Measurements from ENCODE around the gene CIC. TPM values are rescaled to one million over a fixed set of nuclear protein-coding genes. Genes with fewer than 3 reads are reported as not detected.

CIC gene
- total RNA-seq, 1 experiment from 2014 or later, result 21.2 TPM

DNA sequence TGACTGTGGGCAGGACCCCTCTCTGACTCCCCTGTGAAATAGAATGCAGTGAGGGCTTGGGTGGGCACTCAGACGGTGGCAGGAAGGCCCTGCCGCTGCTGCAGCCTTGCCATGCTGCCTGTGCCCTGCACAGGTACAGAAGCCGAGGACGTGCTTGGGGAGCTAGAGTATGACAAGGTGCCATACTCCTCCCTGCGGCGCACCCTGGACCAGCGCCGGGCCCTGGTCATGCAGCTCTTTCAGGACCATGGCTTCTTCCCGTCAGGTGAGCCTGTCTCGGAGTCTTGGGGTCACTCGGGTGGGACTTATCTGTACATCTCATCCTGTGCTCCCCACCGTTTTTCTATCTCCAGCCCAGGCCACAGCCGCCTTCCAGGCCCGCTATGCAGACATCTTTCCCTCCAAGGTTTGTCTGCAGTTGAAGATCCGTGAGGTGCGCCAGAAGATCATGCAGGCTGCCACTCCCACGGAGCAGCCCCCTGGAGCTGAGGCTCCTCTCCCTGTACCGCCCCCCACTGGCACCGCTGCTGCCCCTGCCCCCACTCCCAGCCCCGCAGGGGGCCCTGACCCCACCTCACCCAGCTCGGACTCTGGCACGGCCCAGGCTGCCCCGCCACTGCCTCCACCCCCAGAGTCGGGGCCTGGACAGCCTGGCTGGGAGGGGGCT, 25.6 kb downstream of the CIC start:
- in situ Hi-C loops (cut with HindIII; ENCODE audit: low sequenced_read_pairs), result no loop called here

DNA sequence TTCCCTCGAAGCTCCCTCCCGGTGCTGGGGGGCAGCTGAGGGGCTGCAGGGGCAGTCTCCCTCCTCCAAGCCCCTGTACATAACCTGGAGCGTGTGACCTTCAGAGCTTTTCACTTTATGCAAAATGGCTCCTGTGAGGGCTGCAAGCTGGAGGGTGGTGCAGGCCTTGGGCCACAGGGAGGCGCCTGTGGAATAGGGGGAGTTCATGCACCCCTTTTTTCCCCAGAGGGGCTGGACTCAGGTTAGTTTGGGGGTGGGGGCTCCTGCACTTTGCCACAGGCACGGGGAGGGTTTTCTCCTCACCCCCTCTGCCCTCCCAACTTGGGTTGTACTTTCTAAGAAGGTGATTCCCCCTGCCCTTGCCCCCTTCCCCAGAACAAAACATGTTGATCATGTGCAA, 26.3 kb downstream of the CIC start:
- no peak for DNase-seq (ENCODE audit: low spot score)
- in situ Hi-C loops (cut with HindIII; ENCODE audit: low sequenced_read_pairs), result no loop called here

More for the DNA sequence above, 25.6 kb downstream of the CIC start:
- DNase-seq (ENCODE audit: low spot score), result no peak

DNA sequence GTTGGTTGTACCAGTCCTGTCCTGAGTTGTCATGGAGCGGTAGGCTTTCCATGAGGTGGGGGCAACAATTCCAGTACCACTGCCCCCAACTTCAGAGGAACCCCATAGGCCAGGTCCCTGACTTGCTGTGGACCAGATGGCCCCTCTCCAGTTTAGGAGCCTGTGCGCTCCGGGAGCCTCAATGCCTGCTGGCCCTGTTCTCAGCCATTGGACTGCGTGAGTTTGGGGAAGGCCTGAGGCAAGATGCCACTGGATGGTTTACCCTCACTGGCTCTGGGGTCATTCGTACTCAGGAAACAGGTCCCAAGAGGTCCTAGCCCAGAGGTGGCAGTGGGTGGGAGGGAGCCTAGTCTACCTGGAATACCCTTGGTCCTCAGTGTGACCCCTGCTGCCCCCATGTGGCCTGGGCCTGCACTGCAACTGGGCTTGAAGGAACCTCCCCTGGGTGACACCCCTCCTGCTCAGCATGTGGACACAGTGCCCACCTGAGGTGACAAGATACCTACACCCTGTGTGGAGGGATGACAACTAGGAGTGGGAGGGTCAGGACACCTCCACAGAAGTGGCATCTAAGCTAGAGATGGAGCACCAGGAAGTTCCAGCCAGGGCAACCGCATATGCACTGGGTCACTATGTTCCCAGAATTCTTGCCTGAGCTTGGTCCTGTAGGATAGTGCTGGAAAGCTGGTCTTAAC, 26.9 kb downstream of the CIC start:
- peak; percentile 84 for DNase-seq (ENCODE audit: low spot score)
- in situ Hi-C loops (cut with HindIII; ENCODE audit: low sequenced_read_pairs), result no loop called here

DNA sequence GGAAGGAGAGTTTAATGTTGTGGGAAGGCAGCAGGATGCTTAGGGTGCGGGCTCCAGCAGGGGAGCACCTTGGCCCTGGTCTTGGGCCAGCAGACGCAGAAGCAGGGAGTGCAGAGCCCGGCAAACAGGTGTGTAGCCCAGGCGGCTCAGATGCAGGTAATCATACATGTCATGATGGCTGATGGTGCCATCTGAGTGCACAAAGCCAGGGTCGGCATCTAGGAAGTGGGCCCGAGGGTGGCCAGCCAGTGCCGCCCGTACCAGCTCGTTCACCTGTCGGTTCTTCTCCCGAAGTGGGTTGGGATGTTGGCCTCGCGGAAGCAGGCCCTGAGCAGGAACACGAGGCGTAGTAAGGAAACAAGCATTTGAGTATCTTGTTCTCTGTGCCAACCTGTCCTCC, 28.0 kb downstream of the CIC start:
- DNase-seq (ENCODE audit: low spot score), result no peak
- in situ Hi-C loops (cut with HindIII; ENCODE audit: low sequenced_read_pairs), result no loop called here

DNA sequence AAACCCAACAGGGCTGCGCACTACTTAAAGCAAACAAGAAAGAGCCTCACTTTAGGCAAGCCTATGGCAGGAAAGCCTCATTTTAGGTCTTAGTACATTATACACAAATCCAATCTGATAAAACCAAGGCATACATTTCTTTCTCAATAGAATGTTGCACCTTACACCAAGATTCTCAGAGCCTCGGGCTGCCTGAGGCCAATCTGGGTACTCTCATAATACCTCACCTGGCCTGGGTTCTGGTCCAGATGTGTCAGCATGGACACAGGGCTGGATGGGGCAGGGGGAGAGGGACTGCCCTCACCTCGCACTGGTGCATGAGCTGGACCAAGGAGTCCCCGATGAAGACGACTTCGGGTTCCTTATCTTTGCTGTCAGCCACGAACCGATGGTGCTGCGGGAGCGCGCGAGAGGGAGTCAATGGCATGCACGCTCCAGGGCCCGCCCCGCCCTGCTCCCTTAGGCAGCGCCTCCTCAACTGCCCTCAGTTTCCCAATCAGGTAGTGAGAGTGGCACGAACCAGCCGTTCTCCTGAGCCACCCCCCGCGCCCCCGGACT, 32.7 kb downstream of the CIC start, which contains the start of gene PRR19:
Gene PRR19, plus strand, starts transcription at position 487 of the 558 bp plus-strand sequence. CDS start 7,453 bp downstream, outside the sequence.
- in situ Hi-C loops (cut with HindIII; ENCODE audit: low sequenced_read_pairs), result no loop called here
- peak; percentile 62 for DNase-seq (ENCODE audit: low spot score)

DNA sequence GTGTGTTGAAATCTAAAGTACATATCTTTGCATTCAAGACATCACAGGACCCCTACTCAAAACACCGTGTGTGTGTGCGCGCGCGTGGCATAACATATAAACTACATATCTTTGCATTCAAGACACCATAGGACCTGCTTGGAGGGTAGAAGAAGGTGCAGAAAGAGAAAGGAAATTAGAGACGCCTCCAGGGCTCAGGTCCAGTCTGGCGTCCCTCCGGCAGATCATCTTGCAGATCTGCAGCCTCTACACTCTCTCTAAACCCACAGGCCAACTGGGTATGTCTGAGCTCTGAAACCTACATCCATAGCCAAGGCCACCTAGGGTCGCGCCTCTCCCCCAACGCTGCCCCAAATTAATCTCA, 34.0 kb downstream of the CIC start:
- DNase-seq (ENCODE audit: low spot score), result peak; percentile 65
- in situ Hi-C loops (cut with HindIII; ENCODE audit: low sequenced_read_pairs), result no loop called here

DNA sequence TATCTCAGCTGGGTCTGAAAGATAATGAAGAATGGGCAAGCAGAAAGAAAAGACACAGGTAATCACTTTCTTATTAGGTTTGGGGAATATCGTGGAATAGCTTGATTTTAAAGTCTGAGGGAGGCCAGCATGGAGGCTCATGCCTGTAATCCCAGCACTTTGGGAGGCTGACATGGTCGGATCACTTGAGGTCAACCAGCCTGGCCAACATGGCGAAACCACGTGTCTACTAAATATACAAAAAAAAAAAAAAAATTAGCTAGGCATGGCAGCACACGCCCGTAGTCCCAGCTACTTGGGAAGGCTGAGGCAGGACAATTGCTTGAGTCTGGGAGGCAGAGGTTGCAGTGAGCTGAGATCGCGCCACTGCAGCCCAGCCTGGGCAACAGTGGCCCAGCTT, 34.8 kb downstream of the CIC start:
- in situ Hi-C loops (cut with HindIII; ENCODE audit: low sequenced_read_pairs), result no loop called here
- no peak for DNase-seq (ENCODE audit: low spot score)

DNA sequence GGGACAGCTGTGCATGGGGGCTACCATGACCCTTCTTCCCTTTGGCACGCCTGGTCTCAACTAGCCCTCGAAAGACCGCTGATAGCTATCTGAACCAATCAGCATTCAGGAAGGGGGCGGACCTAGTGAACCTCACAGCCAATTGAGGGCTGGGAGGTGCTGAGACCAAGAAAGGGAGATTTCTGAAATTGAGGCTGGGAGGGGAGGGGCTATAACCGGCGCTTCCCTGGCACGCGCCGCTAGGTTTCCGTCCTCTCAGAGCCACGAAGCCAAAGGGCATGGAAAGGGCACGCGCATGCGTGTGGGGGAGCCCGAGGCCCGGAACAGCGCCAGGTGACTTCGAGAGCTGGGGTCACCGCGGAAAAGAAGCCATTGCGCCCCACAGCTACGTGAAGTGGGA, 37.6 kb downstream of the CIC start:
- in situ Hi-C loops (cut with HindIII; ENCODE audit: low sequenced_read_pairs), result no loop called here
- no peak for DNase-seq (ENCODE audit: low spot score)

DNA sequence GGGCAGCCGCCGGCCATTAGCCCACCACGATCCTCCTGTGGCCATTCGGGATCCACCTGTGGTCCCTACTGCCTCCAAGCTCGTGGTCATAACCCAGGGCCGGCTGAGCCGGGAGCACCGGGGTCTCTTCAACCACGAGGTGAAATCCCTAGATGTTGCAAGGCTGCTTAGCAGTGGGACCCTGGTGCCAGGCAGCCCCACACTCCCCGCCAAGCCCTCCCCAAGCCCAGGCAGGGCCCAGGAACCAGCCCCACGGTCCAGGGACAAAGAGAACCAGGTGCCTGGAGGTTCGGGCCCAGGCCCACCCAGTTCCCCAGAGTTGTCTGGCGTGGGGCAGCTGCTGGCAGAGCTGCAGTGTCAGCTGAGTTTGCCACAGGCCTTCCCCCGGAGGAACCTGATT, 40.6 kb downstream of the CIC start:
- no peak for DNase-seq (ENCODE audit: low spot score)
- in situ Hi-C loops (cut with HindIII; ENCODE audit: low sequenced_read_pairs), result no loop called here

DNA sequence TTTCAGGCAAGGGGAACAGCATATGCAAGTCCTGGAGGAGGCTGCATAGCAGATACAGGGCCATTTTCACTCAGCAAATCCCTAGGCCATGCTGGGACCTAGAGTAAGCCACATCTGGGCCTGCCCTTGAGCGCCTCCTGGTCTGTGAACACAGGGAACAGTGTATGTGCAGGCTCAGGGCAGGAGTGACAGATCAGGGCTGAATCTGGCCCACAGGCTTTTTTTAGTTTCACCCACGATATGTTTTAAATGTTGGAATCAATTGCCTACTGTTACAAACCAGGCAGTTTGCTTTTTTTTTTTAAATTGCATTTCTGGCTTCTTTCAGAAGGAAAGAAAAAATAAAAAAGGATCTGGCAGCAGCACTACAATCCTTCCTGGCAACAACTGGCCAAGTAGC, 42.6 kb downstream of the CIC start:
- in situ Hi-C loops (cut with HindIII; ENCODE audit: low sequenced_read_pairs), result no loop called here
- DNase-seq (ENCODE audit: low spot score), result no peak

DNA sequence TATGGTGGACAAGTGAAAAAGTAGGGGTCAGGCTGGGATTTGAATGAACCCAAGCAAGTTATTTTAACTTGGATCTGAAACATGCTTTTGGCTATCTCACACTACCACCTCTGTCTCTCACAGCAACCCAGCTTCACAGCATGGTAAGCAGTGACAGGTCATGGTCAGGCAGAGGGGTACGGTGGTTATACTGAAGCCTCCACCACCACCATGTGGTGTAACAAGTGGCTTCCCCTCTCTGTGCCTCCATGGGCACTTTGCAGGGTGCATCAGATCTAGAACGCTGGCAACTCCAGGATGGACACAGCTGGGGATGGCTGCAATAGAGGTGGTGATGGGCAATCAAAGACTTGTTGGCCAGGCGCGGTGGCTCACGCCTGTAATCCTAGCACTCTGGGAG, 43.3 kb downstream of the CIC start:
- no peak for DNase-seq (ENCODE audit: low spot score)
- in situ Hi-C loops (cut with HindIII; ENCODE audit: low sequenced_read_pairs), result no loop called here

DNA sequence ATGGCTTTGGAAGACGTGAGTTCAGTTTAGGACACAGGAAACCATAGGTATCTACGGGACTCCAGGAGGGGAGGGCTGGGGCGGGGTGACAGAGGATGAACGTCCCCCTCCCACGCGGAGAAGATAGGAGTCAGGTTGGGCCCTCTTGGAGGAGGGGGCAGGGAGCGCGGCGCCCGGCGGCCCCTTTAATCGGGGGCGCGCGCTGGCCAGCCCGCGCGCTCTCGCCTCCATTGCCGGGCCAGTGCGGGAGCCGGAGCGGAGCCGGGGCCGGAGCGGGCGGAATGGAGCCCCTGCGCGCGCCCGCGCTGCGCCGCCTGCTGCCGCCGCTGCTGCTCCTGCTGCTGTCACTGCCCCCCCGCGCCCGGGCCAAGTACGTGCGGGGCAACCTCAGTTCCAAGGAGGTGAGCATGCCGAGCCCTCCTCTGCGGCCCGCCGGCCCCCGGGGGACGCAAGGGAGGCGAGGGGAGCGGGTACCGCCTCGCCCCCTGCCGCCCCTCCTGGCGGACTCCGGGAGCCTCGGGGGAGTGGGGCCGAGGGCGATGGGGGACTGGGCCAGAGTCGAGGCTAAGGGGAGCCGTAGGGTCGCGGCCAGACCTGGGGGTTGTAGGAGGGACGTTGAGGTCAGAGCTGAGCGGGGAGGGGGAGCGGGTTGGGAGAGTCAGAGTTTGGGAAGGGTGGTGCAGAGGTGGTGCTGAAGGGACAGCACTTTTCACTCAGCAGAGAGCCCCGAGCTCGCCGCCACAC, 44.2 kb downstream of the CIC start, which contains the start of gene TMEM145:
Gene TMEM145, plus strand, starts transcription at position 214 of the 744 bp plus-strand sequence. Its CDS starts 68 bp downstream, at position 282.
- in situ Hi-C loops (cut with HindIII; ENCODE audit: low sequenced_read_pairs), result no loop called here

DNA sequence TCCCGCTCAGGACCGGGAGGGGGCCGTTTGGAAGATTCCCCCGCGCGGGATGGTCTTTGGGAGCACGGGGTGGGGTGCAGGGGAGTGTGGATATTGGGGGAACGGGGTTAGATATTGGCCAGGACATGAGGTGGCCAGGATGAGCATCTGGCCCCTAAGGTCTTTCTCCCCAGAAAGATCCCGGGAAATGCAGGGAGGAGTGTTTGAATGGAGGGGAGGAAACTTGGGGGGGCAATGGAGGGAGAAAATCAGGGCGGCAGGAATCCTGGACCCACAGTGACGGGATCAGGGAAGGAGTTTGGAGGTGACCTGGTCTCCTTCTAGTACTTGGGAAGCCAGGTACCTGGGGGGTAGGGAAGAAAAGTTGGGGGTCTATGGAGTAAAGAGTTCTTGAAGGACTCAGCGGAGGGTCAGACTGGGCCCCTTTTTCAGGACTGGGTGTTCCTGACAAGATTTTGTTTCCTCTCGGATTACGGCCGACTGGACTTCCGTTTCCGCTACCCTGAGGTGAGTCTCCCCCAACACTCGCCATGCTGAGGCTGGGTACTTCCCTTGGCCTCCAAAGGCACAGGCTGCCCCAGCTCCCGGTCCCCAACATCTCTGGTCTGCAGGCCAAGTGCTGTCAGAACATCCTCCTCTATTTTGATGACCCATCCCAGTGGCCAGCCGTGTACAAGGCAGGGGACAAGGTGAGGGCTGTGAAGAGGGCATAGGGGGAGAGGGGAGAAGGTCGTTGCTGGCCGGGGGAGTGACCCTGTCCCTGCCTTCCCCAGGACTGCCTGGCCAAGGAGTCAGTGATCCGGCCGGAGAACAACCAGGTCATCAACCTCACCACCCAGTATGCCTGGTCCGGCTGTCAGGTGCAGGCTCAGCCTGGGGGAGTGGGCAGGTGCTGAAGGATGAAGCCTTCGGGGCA, 45.0 kb downstream of the CIC start:
- in situ Hi-C loops (cut with HindIII; ENCODE audit: low sequenced_read_pairs), result no loop called here
- DNase-seq (ENCODE audit: low spot score), result peak; percentile 58

More for the DNA sequence above, 44.2 kb downstream of the CIC start, which contains the start of gene TMEM145:
- peak; percentile 76 for DNase-seq (ENCODE audit: low spot score)

DNA sequence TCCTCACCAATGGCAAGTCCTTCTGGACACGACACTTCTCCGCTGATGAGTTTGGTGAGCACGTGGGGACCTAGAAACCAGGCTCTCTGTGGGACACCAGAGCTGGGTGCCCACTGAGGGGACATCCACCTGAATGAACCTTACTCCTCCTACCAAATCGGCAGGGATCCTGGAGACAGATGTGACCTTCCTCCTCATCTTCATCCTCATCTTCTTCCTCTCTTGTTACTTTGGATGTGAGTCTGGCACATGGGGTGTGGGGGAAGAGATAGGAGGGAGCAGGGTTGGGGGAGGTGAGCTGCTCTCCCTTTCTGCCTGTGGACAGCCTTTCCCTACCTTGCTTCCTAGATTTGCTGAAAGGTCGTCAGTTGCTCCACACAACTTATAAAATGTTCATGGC, 46.0 kb downstream of the CIC start:
- DNase-seq (ENCODE audit: low spot score), result no peak
- in situ Hi-C loops (cut with HindIII; ENCODE audit: low sequenced_read_pairs), result no loop called here

DNA sequence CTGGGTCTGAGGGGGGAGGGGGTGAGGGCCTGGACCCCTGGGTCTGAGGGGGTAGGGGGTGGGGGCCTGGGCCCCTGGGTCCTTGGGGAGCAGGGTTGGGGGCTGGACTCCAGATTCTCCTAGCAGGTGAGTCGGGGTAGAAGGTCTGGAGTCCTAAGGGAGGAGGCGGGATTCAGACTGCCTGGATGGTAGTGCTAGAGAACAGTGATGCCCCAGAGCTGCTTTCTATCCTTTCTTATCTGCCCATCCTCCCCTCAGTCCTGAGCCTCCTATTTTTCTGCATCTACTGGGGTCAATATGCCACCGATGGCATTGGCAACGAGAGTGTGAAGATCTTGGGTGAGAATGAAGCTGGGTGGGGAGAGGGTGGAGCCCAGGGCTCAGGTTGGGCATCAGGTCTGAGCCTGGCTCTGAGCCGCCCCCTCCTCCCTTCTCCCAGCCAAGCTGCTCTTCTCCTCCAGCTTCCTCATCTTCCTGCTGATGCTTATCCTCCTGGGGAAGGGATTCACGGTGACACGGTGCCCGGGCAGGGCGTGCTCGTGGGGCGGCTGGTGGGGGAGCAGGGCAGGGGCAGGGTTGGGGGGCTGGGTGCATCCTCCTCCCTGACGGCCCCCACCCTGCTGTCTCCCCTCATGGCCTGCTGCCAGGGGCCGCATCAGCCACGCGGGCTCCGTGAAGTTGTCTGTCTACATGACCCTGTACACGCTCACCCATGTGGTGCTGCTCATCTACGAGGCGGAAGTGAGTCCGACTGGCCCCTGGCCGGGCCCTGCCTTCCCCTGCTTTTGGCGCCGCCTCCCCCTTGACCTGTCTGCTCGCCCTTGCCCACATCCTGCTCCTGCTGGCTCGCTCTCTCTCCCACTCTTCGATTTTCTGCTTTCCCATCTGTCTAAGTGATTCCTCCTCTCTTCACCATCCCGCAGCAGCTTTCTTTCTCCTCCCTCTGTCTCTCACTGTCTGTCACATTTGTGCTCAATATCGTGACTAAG, 47.5 kb downstream of the CIC start:
- in situ Hi-C loops (cut with HindIII; ENCODE audit: low sequenced_read_pairs), result no loop called here
- DNase-seq (ENCODE audit: low spot score), result no peak

DNA sequence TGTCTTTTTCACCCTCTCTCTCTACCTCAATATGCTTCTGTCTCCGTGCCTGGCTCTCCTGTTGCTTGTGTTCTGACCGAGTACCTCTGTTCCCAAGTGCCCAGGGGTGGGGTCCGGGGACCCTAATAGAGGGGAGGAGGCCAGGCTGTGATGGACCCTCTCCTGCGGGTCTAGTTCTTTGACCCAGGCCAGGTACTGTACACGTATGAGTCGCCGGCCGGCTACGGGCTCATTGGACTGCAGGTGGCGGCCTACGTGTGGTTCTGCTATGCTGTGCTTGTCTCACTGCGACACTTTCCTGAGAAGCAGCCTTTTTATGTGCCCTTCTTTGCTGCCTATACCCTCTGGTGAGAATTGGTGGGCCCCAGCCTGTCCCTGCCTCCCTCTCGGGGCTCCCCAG, 48.5 kb downstream of the CIC start:
- in situ Hi-C loops (cut with HindIII; ENCODE audit: low sequenced_read_pairs), result no loop called here

DNA sequence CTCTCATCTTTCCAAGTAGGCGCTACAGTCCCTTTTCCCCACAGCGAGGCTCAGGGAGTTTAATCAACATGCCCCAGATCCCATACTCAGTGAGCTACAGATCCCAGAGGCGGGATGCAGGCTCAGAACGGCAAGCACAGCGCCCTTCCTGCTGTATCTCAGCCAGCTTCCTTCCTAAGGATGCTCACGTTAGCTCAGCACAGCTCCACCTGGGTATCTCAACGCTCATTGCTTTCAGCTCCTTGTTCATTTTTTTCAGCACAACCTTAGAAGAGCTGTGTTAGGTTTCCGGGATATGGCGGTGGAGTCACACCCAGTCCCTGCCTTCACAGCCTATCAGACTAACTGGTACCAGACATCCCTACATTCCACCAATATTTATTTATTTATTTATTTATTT, 53.3 kb downstream of the CIC start:
- no peak for DNase-seq (ENCODE audit: low spot score)
- in situ Hi-C loops (cut with HindIII; ENCODE audit: low sequenced_read_pairs), result no loop called here

More for the DNA sequence above, 48.5 kb downstream of the CIC start:
- no peak for DNase-seq (ENCODE audit: low spot score)

DNA sequence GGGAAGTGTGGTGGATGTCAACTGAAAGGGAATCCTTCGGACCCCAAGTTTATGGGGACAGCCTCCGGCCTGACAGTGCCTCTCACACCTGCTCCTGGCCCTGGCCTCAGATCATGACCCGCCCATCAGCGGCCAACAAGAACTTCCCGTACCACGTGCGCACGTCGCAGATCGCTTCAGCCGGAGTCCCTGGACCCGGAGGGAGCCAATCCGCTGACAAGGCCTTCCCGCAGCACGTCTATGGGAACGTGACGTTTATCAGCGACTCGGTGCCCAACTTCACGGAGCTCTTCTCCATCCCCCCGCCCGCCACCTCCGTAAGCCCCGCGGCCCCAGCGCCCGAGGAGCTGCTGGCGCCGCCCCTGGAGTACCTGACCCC, 54.4 kb downstream of the CIC start:
- in situ Hi-C loops (cut with HindIII; ENCODE audit: low sequenced_read_pairs), result no loop called here
- DNase-seq (ENCODE audit: low spot score), result no peak

Measured in G401 (cell line).